Neural progenitor cell (in vitro differentiated cells): Measurements from ENCODE around the gene PDZRN4.
"Not testable (repeated sequence)": the region's sequence is repeated elsewhere in the genome, so short reads cannot be mapped to it uniquely, and the experiment has no call there.

Experiments used
- EZH2 ChIP-seq: fragments of 200-600 bp; sonication (generic); IDR thresholded peaks from 2 replicates; pipeline ENCODE4 v1.6.1; 2017; ENCODE audit warnings: antibody characterized with exemption, mild to moderate bottlenecking, moderate library complexity
- TF ChIP-seq, protein P1 (sequence below): fragments of 200-600 bp; sonication (generic); IDR thresholded peaks from 2 replicates; pipeline ENCODE4 v1.5.1; 2017; ENCODE audit warnings: antibody characterized with exemption, mild to moderate bottlenecking

DNA sequence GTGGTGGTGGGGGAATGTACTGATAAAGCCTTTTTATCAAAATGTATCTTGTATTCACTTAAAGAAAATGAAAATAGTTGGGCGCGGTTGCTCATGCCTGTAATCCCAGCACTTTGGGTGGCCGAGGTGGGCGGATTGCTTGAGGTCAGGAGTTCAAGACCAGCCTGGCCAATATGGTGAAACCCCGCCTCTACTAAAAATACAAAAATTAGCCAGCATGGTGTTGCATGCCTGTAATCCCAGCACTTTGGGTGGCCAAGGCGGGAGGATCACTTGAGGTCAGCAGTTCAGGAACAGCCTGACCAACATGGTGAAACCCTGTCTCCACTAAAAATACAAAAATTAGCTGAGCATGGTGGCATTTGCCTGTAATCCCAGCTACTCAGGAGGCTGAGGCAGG lies 75.1 kb downstream of the PDZRN4 start:
- TF ChIP-seq, protein P1, sequence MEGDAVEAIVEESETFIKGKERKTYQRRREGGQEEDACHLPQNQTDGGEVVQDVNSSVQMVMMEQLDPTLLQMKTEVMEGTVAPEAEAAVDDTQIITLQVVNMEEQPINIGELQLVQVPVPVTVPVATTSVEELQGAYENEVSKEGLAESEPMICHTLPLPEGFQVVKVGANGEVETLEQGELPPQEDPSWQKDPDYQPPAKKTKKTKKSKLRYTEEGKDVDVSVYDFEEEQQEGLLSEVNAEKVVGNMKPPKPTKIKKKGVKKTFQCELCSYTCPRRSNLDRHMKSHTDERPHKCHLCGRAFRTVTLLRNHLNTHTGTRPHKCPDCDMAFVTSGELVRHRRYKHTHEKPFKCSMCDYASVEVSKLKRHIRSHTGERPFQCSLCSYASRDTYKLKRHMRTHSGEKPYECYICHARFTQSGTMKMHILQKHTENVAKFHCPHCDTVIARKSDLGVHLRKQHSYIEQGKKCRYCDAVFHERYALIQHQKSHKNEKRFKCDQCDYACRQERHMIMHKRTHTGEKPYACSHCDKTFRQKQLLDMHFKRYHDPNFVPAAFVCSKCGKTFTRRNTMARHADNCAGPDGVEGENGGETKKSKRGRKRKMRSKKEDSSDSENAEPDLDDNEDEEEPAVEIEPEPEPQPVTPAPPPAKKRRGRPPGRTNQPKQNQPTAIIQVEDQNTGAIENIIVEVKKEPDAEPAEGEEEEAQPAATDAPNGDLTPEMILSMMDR, result not testable (repeated sequence)
- not testable (repeated sequence) for TF ChIP-seq EZH2
